RWPE2 (cell line): ENCODE measurements around the gene RNF215.

Source experiments
- ATAC-seq: fragments of 200-7000 bp; cut with Tn5 transposase; 3 replicates; pipeline ENCODE4 v1.9.1; 2021; ENCODE audit warnings: low read depth
- DNase-seq: peaks from one replicate; pipeline ENCODE4 v3.0.0-alpha.2; 2020; ENCODE audit warnings: low spot score
- H3K27ac ChIP-seq: fragments of 450-650 bp; 2 replicates; pipeline ENCODE4 v1.5.1; 2017; ENCODE audit warnings: mild to moderate bottlenecking; ENCODE audit not compliant: poor library complexity, severe bottlenecking
- H3K27me3 ChIP-seq: fragments of 250-450 bp; sonication (Bioruptor Pico); 2 replicates; pipeline ENCODE4 v1.5.1; 2021; ENCODE audit warnings: mild to moderate bottlenecking, moderate library complexity; ENCODE audit not compliant: insufficient read depth, poor library complexity, severe bottlenecking
- H3K36me3 ChIP-seq: fragments of 250-450 bp; sonication (Bioruptor Pico); 2 replicates; pipeline ENCODE4 v1.5.1; 2020; ENCODE audit warnings: low read depth, mild to moderate bottlenecking, moderate library complexity
- H3K4me1 ChIP-seq: fragments of 250-450 bp; sonication (Bioruptor Pico); 2 replicates; pipeline ENCODE4 v1.5.1; 2021; ENCODE audit warnings: mild to moderate bottlenecking, moderate library complexity; ENCODE audit not compliant: insufficient read depth, poor library complexity, severe bottlenecking
- H3K4me3 ChIP-seq: fragments of 250-450 bp; sonication (Bioruptor Pico); 2 replicates; pipeline ENCODE4 v1.5.1; 2021; ENCODE audit warnings: mild to moderate bottlenecking, moderate library complexity; ENCODE audit not compliant: severe bottlenecking
- H3K9me3 ChIP-seq: fragments of 250-450 bp; sonication (Bioruptor Pico); 2 replicates; pipeline ENCODE4 v1.5.1; 2021; ENCODE audit warnings: mild to moderate bottlenecking, moderate library complexity; ENCODE audit not compliant: severe bottlenecking
- TF ChIP-seq, protein P1 (sequence below): fragments of 450-650 bp; IDR thresholded peaks from one replicate; pipeline ENCODE4 v1.5.1; 2017; ENCODE audit warnings: mild to moderate bottlenecking, moderate library complexity; ENCODE audit not compliant: poor library complexity, severe bottlenecking

The RNF215 gene

DNA sequence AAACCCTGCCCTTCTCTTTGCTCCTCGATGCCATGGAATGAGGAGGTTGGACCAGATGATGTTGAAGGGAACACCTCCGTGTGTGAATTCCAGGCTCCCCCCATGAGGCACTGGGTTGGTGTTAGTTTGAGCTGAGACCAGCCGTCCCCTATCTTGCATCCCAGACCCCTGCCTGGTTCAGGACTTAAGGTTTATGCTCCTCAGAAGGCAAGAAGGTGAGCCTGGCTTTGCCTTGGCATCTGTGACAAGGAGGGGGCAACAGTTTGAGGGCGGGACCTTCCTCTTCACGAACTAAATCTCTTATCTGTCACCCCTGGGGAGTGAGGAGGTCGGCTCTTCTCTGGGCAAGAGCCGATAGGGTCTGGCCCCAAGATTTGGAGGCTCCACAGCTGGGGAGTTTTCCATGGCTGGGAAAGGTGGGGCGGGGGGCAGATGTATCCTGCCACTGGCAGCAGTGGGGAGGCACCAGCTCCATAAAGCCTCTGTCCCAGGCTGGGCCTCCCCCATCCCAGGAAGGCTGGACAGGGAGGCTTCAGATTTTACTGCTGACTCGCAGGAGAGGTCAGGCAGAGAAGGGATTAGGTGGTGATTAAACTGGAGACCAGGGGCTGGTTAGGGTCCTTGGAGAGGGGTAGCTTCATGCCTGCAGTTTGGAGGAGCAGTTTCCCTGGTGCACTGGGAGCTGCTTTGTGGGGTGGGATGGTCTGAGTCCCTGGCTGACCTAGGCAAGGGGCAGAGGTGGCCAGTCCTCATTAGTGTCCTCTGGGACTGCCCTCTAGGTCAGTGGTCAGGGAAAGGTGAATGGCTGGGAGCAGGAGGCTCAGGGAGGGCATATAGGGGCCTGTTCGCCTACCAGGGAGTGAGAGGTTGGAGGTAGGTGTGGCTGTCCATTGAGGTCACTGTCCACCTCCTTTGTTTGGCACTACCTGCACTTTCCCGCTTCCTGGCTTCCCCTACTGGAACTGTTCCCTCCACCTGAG is 10.7 kb upstream of the RNF215 start:
- Histone ChIP-seq H3K4me3 (peak overlapping the region; percentile 69), H3K9me3 (no peaks in the 10 kb centered on the region), H3K36me3 (peaks cover 40% of the 10 kb centered on the region), H3K27ac (peak overlapping the region; percentile 73), H3K27me3 (no peaks in the 10 kb centered on the region), H3K4me1 (peaks cover 11% of the 10 kb centered on the region)
- DNase-seq (no peak), ATAC-seq (no peak; the same call in 2 of the 3 replicates)
- TF ChIP-seq, protein P1, sequence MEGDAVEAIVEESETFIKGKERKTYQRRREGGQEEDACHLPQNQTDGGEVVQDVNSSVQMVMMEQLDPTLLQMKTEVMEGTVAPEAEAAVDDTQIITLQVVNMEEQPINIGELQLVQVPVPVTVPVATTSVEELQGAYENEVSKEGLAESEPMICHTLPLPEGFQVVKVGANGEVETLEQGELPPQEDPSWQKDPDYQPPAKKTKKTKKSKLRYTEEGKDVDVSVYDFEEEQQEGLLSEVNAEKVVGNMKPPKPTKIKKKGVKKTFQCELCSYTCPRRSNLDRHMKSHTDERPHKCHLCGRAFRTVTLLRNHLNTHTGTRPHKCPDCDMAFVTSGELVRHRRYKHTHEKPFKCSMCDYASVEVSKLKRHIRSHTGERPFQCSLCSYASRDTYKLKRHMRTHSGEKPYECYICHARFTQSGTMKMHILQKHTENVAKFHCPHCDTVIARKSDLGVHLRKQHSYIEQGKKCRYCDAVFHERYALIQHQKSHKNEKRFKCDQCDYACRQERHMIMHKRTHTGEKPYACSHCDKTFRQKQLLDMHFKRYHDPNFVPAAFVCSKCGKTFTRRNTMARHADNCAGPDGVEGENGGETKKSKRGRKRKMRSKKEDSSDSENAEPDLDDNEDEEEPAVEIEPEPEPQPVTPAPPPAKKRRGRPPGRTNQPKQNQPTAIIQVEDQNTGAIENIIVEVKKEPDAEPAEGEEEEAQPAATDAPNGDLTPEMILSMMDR = no peak

DNA sequence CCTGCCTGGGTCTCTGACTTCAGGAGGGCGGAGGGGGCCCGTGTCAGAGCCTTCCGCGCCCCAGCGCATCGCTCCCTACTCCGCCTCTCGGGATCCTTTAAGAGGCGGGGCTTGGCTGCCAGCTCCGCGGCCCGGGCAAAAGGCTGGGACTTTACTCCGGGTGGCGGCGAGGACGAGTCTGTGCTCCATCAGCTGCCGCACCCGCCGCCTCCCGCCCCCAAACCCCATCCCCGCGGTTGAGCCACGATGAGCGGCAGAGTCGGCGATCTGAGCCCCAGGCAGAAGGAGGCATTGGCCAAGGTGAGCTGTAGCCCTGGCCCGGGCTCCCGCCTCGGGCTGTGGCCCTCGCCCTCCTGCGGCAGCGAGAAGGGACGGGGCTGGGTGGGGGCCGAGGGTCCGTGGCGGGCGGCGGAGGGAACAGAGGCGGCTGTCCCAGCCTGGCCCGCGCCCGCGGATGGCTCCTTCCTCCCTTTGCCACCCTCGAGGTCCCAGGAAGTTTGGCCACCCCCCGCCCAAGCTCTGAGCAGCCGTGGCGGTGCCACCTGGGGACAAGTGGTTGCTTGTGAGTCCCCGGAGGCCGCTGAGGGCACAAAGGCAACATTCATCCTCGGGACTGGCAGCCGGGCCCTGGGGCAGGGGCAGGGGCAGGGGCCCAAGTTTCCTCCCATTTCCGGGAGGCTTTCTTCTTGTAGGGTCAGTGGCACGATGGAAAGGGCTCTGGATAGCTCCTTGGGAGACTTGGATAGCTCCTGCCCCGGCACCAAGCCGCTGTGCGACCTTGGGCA is 9.9 kb upstream of the RNF215 start, which contains the start of gene SEC14L2:
SEC14L2 (plus strand) TSS at position 148 of the 785 bp plus-strand sequence; CDS start at position 247, 99 bp downstream.
- TF ChIP-seq, protein P1 = no peak

DNA sequence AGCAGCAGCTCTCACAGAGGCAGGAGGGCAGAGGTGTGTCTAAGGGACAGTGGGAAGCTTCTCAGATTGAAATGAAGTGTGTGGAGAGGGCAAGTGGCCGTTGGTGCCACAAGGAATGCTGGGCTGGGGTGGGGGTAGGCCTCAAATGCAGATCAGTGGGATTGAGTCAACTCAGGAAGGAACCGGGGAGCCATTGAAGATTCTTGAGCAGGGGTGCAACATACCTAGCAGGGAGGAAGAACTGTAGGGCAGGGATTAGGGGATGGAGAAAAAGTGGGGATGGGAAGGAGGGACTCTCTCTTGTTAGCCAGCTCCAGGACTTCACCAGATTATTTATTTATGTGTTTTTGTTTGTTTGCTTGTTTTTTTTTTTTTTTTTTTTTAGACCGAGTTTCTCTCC is 6.7 kb upstream of the RNF215 start:
- Histone ChIP-seq H3K4me3 (no peak overlapping the region), H3K4me1 (no peaks in the 10 kb centered on the region), H3K27ac (no peak overlapping the region), H3K9me3 (no peaks in the 10 kb centered on the region), H3K27me3 (no peaks in the 10 kb centered on the region), H3K36me3 (peaks cover 6% of the 10 kb centered on the region; the same call in 1 of the 2 replicates)
- no peak for ATAC-seq
- no peak for DNase-seq
- TF ChIP-seq, protein P1 = no peak

More for the DNA sequence above, 9.9 kb upstream of the RNF215 start, which contains the start of gene SEC14L2:
- Histone ChIP-seq H3K4me3 (peak within 1 kb of the TSS; percentile 69), H3K36me3 (peaks cover 31% of the 10 kb centered on the region), H3K27me3 (no peaks in the 10 kb centered on the region), H3K4me1 (peaks cover 11% of the 10 kb centered on the region), H3K9me3 (no peaks in the 10 kb centered on the region), H3K27ac (peak within 1 kb of the TSS; percentile 73)
- DNase-seq (no peak), ATAC-seq (peak; percentile 84)

DNA sequence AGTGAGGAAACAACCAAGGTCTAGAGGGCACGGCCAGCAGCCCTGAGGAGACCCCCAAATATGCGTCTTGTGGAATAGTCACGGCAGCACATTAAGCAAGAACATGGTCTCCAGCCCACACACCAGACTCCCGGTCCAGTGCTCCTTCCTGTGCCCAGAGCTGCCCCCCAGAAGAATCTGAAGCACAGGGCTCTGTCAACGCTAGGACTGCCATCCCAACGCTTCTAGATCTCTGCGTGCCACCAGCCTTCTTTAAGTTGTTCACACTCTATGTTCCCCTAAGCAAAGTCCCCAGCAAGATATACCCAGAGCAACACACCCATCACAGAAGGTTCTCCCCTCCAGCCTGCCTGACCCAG is 6.1 kb upstream of the RNF215 start:
- TF ChIP-seq, protein P1 = no peak
- Histone ChIP-seq H3K27me3 (no peaks in the 10 kb centered on the region), H3K9me3 (no peaks in the 10 kb centered on the region), H3K4me3 (no peak overlapping the region), H3K27ac (no peak overlapping the region), H3K36me3 (no peaks in the 10 kb centered on the region), H3K4me1 (no peaks in the 10 kb centered on the region)
- ATAC-seq (no peak), DNase-seq (no peak)
